ENCODE data around the gene NBEAL1. TPM values are rescaled to one million over a fixed set of nuclear protein-coding genes. Genes with fewer than 3 reads are reported as not detected.
A peak's percentile ranks its signal among the peaks of the same experiment; 100 is the strongest.
"Not testable (repeated sequence)": the region's sequence is repeated elsewhere in the genome, so short reads cannot be mapped to it uniquely, and the experiment has no call there.

NBEAL1 gene
- total and polyA plus RNA-seq, 2 donors from 2014 or later: 6.5 to 39.3 TPM

- no peak overlapping the region for H3K9ac ChIP-seq (ENCODE audit: low read length in 3 of 3)
- intact Hi-C loops (cut with DNase I): no loop called here
- TF ChIP-seq, protein P1, sequence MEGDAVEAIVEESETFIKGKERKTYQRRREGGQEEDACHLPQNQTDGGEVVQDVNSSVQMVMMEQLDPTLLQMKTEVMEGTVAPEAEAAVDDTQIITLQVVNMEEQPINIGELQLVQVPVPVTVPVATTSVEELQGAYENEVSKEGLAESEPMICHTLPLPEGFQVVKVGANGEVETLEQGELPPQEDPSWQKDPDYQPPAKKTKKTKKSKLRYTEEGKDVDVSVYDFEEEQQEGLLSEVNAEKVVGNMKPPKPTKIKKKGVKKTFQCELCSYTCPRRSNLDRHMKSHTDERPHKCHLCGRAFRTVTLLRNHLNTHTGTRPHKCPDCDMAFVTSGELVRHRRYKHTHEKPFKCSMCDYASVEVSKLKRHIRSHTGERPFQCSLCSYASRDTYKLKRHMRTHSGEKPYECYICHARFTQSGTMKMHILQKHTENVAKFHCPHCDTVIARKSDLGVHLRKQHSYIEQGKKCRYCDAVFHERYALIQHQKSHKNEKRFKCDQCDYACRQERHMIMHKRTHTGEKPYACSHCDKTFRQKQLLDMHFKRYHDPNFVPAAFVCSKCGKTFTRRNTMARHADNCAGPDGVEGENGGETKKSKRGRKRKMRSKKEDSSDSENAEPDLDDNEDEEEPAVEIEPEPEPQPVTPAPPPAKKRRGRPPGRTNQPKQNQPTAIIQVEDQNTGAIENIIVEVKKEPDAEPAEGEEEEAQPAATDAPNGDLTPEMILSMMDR (IDR thresholded peaks at IDR 0.05; ENCODE audit: borderline replicate concordance, extremely low read depth, insufficient read depth): no peak
These were observed 225.8 kb downstream of the NBEAL1 start for GRCh38 chr2:203240491-203240890.

GRCh38 chr2:203242518-203242917 lies 227.8 kb downstream of the NBEAL1 start:
- Histone ChIP-seq H3K27me3 (ENCODE audit: control insufficient read depth, insufficient read depth, low read length) (no peaks in the 10 kb centered on the region), H3K9ac (ENCODE audit: low read length in 3 of 3) (no peak overlapping the region), H3K4me1 (ENCODE audit: control insufficient read depth in 2 of 3, insufficient read depth in 2 of 3, low read depth in 1 of 3, low read length in 3 of 3) (peaks cover 0 to 3% (median 0%) of the 10 kb centered on the region in 3 donors), H3K9me3 (ENCODE audit: control insufficient read depth in 2 of 3, insufficient read depth in 1 of 3, low read length in 3 of 3) (no peaks in the 10 kb centered on the region), H3K4me3 (ENCODE audit: low read length in 3 of 3) (no peak overlapping the region), H3K27ac (ENCODE audit: low read depth in 2 of 2, low read length in 2 of 2) (no peak overlapping the region), H3K36me3 (ENCODE audit: control insufficient read depth in 2 of 3, insufficient read depth in 3 of 3, low read length in 3 of 3) (no peaks in the 10 kb centered on the region)
- DNase-seq: no peak
- TF ChIP-seq, protein P1 (IDR thresholded peaks at IDR 0.05; ENCODE audit: borderline replicate concordance, extremely low read depth, insufficient read depth): no peak
- no peak for FAIRE-seq
- intact Hi-C loops (cut with DNase I): no loop called here

More at GRCh38 chr2:203240491-203240890, 225.8 kb downstream of the NBEAL1 start:
- Histone ChIP-seq H3K27me3 (ENCODE audit: control insufficient read depth, insufficient read depth, low read length) (no peaks in the 10 kb centered on the region), H3K27ac (ENCODE audit: low read depth in 2 of 2, low read length in 2 of 2) (no peak overlapping the region), H3K4me3 (ENCODE audit: low read length in 3 of 3) (peak overlapping the region in 2 of 3 donors; percentile 87 to 96), H3K9me3 (ENCODE audit: control insufficient read depth in 2 of 3, insufficient read depth in 1 of 3, low read length in 3 of 3) (no peaks in the 10 kb centered on the region), H3K36me3 (ENCODE audit: control insufficient read depth in 2 of 3, insufficient read depth in 3 of 3, low read length in 3 of 3) (no peaks in the 10 kb centered on the region), H3K4me1 (ENCODE audit: control insufficient read depth in 2 of 3, insufficient read depth in 2 of 3, low read depth in 1 of 3, low read length in 3 of 3) (peaks cover 0 to 3% (median 0%) of the 10 kb centered on the region in 3 donors)
- DNase-seq (peak in 1 of 5 donors; percentile 2), FAIRE-seq (no peak)

DNA sequence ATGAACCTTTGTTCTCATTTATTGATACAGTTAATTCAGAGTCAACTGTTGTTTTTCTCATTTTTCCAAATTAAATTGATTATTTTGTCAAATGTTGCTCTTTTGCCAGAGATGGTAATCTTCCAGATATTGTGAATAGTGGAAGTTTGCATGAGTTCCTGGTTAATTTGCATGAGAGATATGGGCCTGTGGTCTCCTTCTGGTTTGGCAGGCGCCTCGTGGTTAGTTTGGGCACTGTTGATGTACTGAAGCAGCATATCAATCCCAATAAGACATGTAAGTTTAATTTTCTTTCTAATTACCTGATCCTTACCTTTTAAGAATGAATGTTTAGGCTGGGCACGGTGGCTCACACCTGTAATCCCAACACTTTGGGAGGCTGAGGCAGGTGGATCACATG lies 232.0 kb downstream of the NBEAL1 start:
- no peak for FAIRE-seq
- intact Hi-C loops (cut with DNase I): no loop called here
- Histone ChIP-seq H3K27me3 (ENCODE audit: control insufficient read depth, insufficient read depth, low read length) (no peaks in the 10 kb centered on the region), H3K27ac (ENCODE audit: low read depth in 2 of 2, low read length in 2 of 2) (no peak overlapping the region), H3K4me1 (ENCODE audit: control insufficient read depth in 2 of 3, insufficient read depth in 2 of 3, low read depth in 1 of 3, low read length in 3 of 3) (no peaks in the 10 kb centered on the region), H3K36me3 (ENCODE audit: control insufficient read depth in 2 of 3, insufficient read depth in 3 of 3, low read length in 3 of 3) (no peaks in the 10 kb centered on the region), H3K4me3 (ENCODE audit: low read length in 3 of 3) (no peak overlapping the region), H3K9ac (ENCODE audit: low read length in 3 of 3) (no peak overlapping the region), H3K9me3 (ENCODE audit: control insufficient read depth in 2 of 3, insufficient read depth in 1 of 3, low read length in 3 of 3) (no peaks in the 10 kb centered on the region)
- TF ChIP-seq, protein P1 (IDR thresholded peaks at IDR 0.05; ENCODE audit: borderline replicate concordance, extremely low read depth, insufficient read depth): no peak
- no peak for DNase-seq

GRCh38 chr2:203252818-203253217 lies 238.1 kb downstream of the NBEAL1 start:
- FAIRE-seq (no peak), DNase-seq (no peak)
- intact Hi-C loops (cut with DNase I): no loop called here
- H3K27me3 ChIP-seq (ENCODE audit: control insufficient read depth, insufficient read depth, low read length): no peaks in the 10 kb centered on the region
- H3K4me3 ChIP-seq (ENCODE audit: low read length in 3 of 3): no peak overlapping the region
- no peak overlapping the region for H3K27ac ChIP-seq (ENCODE audit: low read depth in 2 of 2, low read length in 2 of 2)
- H3K9me3 ChIP-seq (ENCODE audit: control insufficient read depth in 2 of 3, insufficient read depth in 1 of 3, low read length in 3 of 3): no peaks in the 10 kb centered on the region
- H3K36me3 ChIP-seq (ENCODE audit: control insufficient read depth in 2 of 3, insufficient read depth in 3 of 3, low read length in 3 of 3): peaks cover 4 to 19% (median 13%) of the 10 kb centered on the region in 3 donors
- TF ChIP-seq, protein P1 (IDR thresholded peaks at IDR 0.05; ENCODE audit: borderline replicate concordance, extremely low read depth, insufficient read depth): no peak
- H3K9ac ChIP-seq (ENCODE audit: low read length in 3 of 3): no peak overlapping the region
- H3K4me1 ChIP-seq (ENCODE audit: control insufficient read depth in 2 of 3, insufficient read depth in 2 of 3, low read depth in 1 of 3, low read length in 3 of 3): no peaks in the 10 kb centered on the region

DNA sequence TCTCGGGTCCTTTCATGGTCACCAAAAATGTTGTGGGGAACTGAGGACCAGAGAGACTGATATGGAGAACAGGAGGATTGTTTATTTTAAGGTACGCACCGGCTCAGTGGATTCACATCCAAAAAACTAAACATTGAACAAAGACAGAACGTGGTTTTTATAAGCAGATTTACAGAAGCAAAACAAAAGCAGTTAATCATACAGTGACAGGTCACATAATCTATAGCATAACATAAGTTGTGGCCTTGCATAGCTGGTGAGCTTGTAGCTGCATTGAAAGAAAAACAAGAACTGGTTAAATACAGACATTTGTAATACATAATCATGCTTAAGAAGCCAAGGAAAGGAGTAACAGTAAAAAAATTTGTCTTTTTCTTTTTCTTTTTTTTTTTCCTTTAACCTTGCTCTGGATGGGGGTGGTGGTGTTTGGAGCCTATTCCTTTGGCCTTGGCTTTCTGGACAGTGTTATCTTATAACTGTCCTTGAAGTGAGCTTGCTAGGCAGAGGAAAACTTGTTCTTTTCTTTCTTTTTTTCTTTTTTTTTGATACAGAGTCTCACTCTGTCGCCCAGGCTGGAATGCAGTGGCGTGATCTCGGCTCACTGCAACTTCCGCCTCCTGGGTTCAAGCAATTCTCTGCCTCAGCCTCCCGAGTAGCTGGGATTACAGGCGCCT lies 238.9 kb downstream of the NBEAL1 start:
- H3K9me3 ChIP-seq (ENCODE audit: control insufficient read depth in 2 of 3, insufficient read depth in 1 of 3, low read length in 3 of 3); H3K27ac ChIP-seq (ENCODE audit: low read depth in 2 of 2, low read length in 2 of 2); H3K4me3 ChIP-seq (ENCODE audit: low read length in 3 of 3); FAIRE-seq; H3K4me1 ChIP-seq (ENCODE audit: control insufficient read depth in 2 of 3, insufficient read depth in 2 of 3, low read depth in 1 of 3, low read length in 3 of 3); DNase-seq; H3K27me3 ChIP-seq (ENCODE audit: control insufficient read depth, insufficient read depth, low read length); intact Hi-C loops (cut with DNase I); H3K9ac ChIP-seq (ENCODE audit: low read length in 3 of 3): not testable (repeated sequence)
- peaks cover 8 to 26% (median 15%) of the 10 kb centered on the region in 3 donors for H3K36me3 ChIP-seq (ENCODE audit: control insufficient read depth in 2 of 3, insufficient read depth in 3 of 3, low read length in 3 of 3)
